WERI-Rb-1 (cell line): Measurements from ENCODE around the gene THOC6.
A peak's percentile ranks its signal among the peaks of the same experiment; 100 is the strongest.

ENCODE experiments used
- DNase-seq: peaks from one replicate; pipeline ENCODE4 v3.0.0-alpha.2; 2020
- H3K27ac ChIP-seq: fragments of 250-450 bp; sonication (Bioruptor Pico); 2 replicates; pipeline ENCODE4 v1.5.1; 2020; ENCODE audit warnings: mild to moderate bottlenecking, moderate library complexity
- H3K27me3 ChIP-seq: fragments of 250-450 bp; sonication (Bioruptor Pico); 2 replicates; pipeline ENCODE4 v1.5.1; 2021; ENCODE audit warnings: mild to moderate bottlenecking, low read depth, moderate library complexity; ENCODE audit not compliant: insufficient read depth, severe bottlenecking
- H3K36me3 ChIP-seq: fragments of 250-450 bp; sonication (Bioruptor Pico); 2 replicates; pipeline ENCODE4 v1.5.1; 2020; ENCODE audit warnings: mild to moderate bottlenecking, moderate library complexity
- H3K4me3 ChIP-seq: 2 replicates; pipeline ENCODE4 v1.5.1; 2011; ENCODE audit warnings: low read depth, mild to moderate bottlenecking, control low read depth, low read length
- H3K9me3 ChIP-seq: fragments of 250-450 bp; sonication (Bioruptor Pico); 2 replicates; pipeline ENCODE4 v1.5.1; 2021; ENCODE audit warnings: mild to moderate bottlenecking, moderate library complexity; ENCODE audit not compliant: severe bottlenecking
- TF ChIP-seq, protein P1 (sequence below): IDR thresholded peaks from 2 replicates; pipeline ENCODE4 v1.5.1; 2011; ENCODE audit warnings: low read depth, mild to moderate bottlenecking, control low read depth, inconsistent platforms, low read length

THOC6 gene

DNA sequence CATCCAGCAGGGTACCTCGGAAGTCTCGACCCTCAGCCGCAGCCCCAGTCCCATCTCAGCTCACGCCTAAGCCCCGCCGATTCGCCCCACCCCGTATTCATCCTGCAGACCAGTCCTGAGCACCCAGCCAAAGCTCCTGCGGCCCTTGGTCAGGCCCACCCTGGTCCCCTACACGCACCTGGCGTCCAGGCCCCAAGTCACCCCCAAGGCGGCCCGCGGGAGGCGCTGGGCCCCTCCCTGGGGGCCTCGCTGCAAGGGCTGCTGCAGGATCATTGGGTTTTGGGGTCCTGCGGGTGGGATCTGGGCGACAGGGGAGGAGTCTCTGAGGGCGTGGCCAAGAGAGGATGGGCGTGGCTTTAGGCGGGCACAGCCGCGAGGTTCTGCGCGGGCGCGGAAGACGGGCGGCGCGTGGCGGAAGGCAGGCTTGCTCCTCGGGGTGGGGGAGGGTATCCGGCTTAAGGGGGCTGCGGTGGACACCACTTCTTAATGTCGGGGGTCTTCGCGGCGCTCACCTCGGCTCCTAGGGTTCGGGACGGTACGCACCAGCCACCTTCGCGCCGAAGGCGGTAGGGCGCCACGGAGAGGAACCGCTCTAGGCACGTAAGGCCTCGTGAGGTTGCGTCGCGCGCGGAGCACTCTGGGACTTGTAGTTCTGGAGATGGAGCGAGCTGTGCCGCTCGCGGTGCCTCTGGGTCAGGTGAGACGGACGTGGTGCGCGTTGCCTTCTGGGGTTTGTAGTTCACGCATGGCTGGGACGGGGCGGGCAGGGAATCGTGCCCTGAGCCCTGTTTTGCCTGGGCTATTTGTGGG is at the start of gene THOC6, which contains the start of gene HCFC1R1:
THOC6 (plus strand) TSS at position 367 of the 810 bp plus-strand sequence; CDS start at position 659, 292 bp downstream.
HCFC1R1 (minus strand) TSS at position 274 of the 810 bp plus-strand sequence; CDS start at position 273, 1 bp downstream.
- Histone ChIP-seq H3K27me3 (peaks cover 3% of the 10 kb centered on the region), H3K36me3 (peaks cover 37% of the 10 kb centered on the region), H3K27ac (peak within 1 kb of the TSS; percentile 96), H3K4me3 (peak within 1 kb of the TSS; percentile 69), H3K9me3 (peaks cover 1% of the 10 kb centered on the region)
- TF ChIP-seq, protein P1, sequence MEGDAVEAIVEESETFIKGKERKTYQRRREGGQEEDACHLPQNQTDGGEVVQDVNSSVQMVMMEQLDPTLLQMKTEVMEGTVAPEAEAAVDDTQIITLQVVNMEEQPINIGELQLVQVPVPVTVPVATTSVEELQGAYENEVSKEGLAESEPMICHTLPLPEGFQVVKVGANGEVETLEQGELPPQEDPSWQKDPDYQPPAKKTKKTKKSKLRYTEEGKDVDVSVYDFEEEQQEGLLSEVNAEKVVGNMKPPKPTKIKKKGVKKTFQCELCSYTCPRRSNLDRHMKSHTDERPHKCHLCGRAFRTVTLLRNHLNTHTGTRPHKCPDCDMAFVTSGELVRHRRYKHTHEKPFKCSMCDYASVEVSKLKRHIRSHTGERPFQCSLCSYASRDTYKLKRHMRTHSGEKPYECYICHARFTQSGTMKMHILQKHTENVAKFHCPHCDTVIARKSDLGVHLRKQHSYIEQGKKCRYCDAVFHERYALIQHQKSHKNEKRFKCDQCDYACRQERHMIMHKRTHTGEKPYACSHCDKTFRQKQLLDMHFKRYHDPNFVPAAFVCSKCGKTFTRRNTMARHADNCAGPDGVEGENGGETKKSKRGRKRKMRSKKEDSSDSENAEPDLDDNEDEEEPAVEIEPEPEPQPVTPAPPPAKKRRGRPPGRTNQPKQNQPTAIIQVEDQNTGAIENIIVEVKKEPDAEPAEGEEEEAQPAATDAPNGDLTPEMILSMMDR, result no peak
- peak; percentile 97 for DNase-seq

DNA sequence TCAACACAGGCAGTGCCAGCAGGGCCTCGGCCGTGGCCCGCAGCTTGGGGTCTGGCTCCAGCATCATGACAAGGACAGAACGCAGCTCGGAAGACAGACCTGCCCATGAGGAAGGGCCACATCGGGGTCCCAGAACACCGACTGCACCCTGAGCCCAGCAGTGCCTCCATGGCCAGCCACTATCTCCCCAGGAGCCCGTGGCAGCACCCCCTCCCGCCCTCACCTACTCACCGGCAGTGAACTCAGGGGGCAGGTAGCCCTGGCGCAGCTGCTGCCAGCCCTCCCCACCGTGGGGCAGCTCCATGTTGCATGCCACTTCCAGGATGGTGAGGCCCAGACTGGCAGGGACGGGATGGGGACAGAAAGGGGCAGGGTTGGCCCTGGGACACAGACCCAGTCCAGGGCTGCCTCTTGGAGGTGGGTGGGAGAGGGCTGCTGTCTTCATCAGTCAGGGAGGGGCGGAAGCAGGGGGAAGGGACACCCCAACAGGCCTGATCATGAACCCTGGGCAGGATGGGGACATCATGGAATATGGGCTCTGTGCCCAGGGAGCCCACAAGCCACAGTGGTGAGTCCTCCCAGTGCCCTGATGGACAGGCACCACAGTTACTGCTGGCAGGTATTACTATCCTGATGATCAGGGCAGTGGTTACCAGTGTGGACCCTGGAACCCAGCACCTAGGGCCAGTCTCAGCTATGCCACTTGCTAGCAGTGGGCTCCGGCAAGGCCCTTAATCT is 49.3 kb upstream of the THOC6 start:
- H3K27ac ChIP-seq, result 0 out of 2 replicates have a peak overlapping the region, but pooled peaks have one; percentile 21
- DNase-seq, result no peak

DNA sequence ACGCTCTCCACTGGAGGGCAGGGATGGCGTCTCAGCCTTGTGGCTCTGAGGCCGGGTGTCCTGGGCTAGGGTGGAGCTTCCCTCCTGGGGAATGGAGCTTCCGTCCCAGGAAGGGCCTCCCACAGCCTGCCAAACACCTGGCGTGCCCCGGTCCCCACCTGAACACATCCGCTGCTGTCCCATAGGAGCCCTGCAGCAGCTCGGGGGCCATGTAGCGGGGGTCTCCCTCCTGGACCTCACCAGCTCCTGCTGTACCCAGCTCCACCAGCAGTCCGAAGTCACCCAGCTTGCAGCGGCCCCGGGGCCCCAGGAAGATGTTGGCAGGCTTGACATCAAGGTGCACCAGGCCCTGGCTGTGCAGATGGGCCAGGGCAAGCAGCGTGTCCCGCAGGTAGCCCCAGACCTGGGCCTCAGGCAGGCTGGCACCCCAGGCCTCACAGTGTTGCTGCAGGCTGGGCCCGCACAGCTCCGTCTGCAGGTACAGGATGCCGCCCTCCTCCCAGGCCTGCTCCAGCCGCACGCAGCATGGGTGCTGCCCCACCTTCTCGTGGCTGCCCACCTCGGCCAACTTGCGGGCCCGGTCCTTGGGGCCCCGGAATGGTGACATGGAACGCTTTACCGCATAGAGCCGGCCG is 48.6 kb upstream of the THOC6 start:
- H3K4me3 ChIP-seq, result no peak overlapping the region
- no peaks in the 10 kb centered on the region for H3K27me3 ChIP-seq
- TF ChIP-seq, protein P1, result no peak
- DNase-seq, result no peak
- H3K9me3 ChIP-seq, result no peaks in the 10 kb centered on the region
- no peak overlapping the region for H3K27ac ChIP-seq
- peaks cover 92% of the 10 kb centered on the region for H3K36me3 ChIP-seq

More for the DNA sequence above, 49.3 kb upstream of the THOC6 start:
- Histone ChIP-seq H3K4me3 (no peak overlapping the region), H3K9me3 (no peaks in the 10 kb centered on the region), H3K36me3 (peaks cover 97% of the 10 kb centered on the region), H3K27me3 (no peaks in the 10 kb centered on the region)
- TF ChIP-seq, protein P1, result no peak

DNA sequence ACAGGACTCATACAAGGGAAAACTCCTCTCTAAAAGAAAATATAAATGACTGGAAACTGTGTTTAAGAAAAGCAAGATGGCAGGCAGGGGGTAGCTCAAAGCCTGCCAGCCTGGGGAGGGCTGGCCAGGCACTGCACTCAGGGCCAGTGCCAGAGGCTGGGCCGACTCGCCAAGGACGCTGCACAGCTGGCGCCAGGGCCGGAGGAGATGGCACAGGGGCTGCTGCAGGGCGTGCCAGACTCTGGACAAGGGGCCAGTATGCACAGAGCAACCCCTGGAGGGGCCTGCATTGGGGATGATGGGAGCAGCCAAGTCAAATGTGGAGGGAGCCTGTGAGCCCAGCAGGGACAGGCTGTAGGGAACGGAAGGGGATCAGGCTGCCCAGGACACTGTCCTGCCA is 47.6 kb upstream of the THOC6 start:
- TF ChIP-seq, protein P1, result no peak
- DNase-seq, result no peak
- Histone ChIP-seq H3K4me3 (no peak overlapping the region), H3K9me3 (no peaks in the 10 kb centered on the region), H3K27me3 (no peaks in the 10 kb centered on the region), H3K36me3 (peaks cover 83% of the 10 kb centered on the region), H3K27ac (no peak overlapping the region)

DNA sequence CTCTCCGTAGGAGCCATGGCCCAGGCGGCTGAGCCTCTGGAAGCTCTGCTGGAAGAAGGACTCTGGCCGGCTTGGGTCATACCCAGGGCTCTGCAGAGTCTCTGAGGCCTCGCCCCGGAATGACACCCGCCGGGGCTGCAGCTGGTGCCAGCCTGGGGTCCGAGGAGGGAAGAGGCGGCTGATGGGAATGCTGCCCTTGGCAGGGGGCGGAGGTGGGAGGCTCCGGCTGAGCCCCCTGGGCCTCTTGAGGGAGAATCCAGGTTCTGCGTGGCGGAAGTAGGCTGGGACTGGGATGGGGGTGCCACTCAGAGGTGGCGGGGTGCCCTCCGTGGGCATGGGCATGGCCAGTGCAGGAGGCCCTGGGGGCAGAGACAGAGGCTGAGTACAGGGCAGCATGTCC is 47.2 kb upstream of the THOC6 start:
- Histone ChIP-seq H3K27ac (no peak overlapping the region), H3K27me3 (no peaks in the 10 kb centered on the region), H3K36me3 (peaks cover 78% of the 10 kb centered on the region), H3K9me3 (no peaks in the 10 kb centered on the region), H3K4me3 (no peak overlapping the region)
- TF ChIP-seq, protein P1, result no peak
- no peak for DNase-seq
